Activated gamma-delta T cell treated with anti-CD3 and anti-CD28 coated beads, Interleukin-2, amount 50 U/mL, for 16 hours (primary cell): ENCODE data around the gene C5orf47.

Source experiments
- DNase-seq: peaks from one replicate; pipeline ENCODE4 v3.0.0-alpha.2; 2020; ENCODE audit warnings: low read depth

C5orf47 gene, protein sequence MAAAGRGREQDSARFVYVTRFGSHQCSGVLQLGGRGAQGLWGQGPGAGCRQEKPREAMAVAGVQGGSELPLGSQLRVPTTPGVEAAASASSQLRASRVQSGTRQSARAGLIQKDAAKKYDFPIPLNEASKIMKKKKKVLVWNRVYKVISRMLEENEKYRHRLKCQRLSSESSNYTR

DNA sequence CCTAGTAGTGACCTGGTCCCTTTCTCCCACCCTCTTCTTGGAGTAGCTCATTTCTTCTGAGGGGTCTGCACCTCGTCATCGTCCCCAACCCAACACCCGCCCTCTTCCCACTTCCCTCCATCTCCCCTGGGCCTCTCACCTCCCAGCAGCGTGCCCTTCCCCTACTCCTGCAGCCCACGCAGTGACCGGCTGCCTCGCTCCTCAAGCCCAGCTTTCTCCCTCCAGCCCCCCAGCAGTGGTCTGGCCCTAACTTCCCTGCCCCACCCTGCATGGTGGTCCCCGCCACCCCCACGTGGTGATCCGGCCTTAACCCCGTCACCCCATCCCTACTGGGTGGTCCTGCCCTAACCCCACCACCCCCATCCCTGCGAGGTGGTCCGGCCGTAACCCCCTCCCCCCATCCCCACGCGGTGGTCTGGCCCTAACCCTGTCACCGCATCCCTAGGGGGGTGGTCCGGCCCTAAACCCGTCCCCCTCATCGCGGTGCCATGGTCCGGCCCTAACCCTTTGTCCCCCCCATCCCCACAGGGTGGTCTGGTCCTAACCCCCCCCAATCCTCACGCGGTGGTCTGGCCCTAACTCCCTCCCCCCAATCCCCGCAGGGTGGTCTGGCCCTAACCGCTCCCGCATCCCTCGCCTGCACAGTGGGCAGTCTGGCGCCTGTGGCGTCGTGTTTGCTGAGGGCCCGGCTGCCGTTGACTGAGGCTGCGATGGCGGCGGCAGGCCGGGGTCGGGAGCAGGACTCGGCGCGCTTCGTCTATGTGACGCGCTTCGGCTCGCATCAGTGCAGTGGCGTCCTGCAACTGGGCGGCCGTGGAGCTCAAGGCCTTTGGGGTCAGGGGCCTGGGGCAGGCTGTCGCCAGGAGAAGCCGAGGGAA, at the start of gene C5orf47:
TSS of gene C5orf47 (plus strand) at position 617 of the 878 bp plus-strand sequence. CDS start at position 711, 94 bp downstream.
- no peak for DNase-seq

DNA sequence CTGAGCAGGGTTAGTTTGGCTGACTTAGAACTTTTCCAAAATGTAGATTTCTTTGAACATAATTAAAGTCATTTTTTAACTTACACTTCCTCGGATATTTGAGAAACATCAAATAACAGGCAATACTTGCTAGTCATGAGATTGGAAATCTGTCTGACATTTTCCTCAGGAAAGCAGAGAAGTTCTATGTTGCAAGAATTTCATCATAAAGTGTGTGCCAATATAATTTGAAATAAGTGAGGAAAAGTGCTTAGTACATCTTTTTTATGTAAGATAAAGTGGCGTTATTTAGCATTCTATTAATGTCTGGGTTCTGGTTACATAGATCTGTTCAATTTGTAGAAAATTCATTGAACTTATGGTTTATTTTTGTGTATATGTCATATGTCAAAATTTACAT, 48.7 kb upstream of the C5orf47 start:
- no peak for DNase-seq

DNA sequence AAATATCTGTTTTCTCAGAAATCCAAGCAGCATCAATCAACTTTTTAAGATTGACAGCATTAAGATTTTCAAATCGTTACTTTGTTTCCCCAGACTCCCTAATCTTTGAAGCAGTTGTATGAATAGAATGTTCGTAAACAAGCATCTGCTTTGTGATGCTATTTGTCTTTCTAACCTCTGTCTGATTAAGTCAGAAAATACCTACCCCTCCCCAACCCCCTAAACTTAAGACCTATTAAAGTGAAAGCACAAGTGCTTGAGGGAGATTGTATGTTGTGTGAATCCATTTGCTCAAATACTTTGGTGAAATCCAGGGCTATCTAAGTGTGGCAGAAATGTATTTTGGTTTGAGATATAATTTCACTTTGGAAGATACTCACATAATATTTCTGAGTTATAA, 47.9 kb upstream of the C5orf47 start:
- DNase-seq = no peak

DNA sequence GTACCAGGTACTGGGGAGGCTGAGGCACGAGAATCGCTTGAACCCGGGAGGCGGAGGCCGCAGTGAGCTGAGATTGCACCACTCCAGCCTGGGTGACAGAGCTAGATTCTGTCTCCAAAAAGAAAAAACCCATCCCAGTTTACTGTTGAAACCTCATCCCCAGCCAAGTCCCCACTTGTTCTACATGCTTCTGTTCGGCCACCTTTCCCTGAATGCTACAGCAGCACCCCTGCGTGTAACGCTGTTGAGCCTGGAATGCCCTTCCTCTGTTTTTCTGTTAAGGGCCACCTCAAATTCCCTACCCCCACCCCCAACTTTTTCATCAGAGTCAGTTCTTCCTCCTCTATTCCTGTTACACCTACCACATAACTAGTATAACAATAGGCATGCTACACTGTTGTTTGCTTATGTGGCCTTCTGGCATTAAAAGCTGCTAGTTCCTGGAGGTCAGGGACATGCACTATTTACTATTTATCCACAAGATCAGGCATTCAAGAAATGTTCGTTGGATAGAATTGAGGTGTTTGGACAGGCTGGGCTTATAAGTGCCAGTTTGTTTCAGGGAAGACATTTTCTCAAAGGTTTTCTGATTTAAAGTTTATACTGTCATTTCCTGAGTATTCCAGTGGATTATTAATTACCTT, 47.1 kb upstream of the C5orf47 start:
- no peak for DNase-seq

DNA sequence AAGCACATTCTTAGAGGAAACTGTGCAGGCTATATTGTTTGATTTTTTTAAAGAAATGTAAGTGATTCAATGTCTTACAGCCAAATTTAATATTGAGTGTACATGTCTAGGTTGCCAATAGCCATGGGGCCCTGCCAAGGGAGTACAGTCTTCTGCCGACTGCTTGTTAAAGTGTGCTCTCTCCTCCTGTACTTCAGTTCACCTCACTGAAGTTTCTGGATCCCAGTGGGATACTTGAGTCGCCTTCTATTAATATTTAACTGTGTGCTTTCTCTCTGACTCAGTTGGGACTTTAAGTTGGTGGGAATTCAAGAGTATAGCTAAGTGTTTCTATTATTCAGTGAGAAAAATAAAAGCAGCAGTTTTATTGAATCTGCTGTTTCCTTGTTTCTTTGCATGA, 44.5 kb upstream of the C5orf47 start:
- no peak for DNase-seq

DNA sequence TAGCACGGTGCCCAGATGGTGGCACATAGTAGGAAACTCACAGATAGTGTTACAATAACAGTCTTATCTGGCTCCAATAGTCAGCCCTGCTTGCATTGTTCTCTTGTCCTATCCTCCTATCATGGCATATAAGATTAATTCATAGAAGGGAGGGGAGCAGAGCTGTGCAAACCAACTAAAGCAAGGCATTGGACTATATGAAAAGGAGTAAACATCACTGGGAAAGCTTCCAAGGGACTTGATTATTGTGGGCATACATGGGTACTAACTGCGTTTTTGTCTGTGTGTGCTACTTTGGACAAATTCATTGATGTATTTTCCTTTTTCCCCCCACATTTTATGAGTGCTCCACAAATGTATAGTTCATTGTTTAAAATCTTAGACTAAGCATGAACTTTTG, 43.8 kb upstream of the C5orf47 start:
- DNase-seq = no peak

DNA sequence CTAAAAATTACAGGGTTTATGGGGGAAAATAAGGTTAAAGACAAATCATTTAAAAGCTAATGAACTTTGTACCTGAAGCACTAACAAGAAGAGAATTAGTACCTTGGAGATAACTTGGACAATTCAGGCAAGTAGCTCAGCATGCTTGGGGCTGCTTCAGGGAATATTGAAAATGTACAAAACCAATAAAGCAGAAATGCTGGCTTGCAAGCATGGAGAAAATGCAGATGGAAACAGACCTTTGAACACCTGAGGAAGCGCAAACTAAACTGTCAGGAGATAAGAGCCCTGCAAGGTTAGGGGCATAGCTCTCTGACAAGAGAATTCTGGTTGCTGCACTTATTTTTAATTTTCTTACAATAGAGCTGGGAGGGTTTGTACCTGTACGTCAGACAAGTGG, 42.6 kb upstream of the C5orf47 start:
- DNase-seq = no peak

DNA sequence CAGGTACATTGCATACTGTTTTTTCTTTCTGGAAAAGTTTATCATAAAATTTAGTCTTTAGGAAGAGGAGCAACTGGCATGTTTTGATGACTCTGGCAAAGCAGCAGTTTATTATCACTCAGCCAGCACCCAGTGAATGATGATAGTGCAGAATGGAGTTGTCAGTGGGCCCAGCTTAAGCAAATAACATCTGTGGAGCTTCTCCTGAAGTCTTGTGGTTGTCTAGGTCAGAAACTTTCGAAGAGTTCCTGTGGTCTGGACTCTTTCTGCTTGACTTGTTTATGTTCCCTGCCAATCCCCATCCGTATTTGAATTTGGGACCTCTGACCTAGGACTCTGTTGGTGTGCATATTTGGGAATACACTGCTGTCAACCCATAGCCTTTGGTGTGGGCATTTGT, 38.1 kb upstream of the C5orf47 start:
- no peak for DNase-seq

DNA sequence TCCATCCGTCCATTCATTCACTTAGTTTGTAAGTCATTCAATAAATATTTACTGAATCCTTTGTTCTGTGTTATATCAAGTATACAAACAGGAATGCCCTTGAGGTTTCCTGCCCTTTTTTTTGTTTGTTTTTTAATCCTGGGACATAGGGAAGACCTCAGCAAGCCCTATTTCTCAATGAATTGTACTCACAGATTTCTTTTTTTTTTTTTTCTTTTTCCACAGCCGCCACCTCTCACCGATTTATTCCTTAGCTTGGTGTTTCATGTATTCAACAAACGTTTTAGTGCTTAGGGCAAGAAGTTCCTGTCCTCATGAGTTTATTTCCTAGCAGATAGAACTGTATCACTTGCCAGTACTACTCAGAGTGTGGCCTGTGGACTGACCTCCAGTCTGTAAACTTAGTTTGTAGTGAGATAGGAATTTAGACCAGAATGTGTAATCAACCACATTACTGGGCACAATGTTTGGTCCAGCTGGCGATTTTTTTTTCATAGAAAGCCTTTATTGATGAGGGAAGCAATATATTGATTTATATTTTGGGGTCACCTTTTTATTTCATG, 35.4 kb upstream of the C5orf47 start:
- no peak for DNase-seq

DNA sequence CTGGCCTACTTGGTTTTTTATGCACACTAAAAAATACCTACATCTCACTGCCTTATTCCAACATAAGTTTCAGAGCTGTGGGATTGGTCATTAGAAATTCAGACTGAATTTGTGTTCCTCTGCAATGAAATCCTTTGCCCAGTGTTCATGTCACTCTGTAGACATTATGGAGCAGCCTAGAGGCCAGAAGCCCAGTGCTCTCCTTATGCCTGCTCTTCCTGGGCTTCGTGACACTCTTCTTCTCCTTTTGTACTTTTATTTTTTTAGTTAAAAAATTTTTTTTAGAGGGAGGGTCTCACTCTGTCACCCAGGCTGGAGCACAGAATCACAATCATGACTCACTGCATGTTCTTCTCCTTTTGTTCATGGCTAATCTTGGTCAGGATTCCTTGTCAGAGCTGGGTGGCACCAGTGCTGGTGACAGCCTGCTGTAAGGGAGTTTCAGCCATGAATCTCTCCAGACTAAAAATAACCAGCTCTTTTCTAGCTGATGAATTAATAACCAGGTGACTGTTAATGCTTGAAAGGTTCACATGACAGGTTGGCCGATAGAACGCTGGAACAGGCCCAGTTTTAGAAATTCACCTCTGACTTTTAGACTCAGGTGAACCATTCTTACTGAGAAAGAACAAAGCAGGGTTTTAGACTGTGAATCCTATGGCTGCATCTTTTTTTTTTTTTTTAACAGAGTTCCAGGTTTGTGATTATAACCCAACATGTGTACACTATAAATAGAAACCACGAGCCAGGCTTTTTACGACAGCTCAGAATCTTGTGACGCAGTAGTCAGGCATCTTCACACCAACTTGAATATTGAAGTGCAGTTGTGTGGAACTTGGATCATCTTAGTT, 34.1 kb upstream of the C5orf47 start:
- DNase-seq = no peak

DNA sequence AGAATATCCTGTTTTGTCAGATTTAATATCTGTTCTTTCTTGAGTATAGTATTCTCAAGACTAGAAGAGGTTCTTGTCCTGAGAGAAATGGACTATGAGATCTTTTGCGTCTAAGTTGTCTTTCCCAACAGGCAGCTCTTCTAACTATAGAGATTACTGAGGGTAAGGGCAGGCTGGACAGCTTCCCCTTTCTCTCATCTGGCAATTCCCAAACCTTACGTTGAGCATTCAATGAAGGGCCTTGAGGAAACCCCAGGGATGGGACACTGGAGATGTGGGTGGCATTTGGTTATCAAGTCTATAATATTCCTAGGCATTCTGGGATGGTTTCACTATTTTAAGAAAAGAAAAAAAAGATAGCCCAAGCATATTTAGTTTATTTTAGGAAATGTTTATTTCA, 28.0 kb upstream of the C5orf47 start:
- no peak for DNase-seq

DNA sequence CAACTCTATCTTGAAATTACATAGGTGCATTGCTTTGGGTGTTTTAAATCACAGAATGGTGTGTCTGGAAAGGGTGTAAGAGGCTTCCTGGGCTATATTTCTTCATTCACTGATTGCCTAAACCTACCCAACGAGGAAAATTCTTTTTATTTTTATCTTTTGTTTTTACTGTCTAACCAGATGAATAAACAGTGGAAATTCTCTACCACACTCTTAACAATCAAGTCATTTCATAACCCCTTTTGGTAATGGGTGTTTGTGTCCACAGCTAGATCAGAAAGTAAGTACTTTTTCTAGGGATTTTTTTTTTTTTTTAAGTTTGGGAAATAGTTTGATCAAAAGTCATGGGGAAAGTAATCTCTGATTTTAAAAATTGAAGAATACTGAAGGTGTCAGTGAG, 27.6 kb upstream of the C5orf47 start:
- no peak for DNase-seq

DNA sequence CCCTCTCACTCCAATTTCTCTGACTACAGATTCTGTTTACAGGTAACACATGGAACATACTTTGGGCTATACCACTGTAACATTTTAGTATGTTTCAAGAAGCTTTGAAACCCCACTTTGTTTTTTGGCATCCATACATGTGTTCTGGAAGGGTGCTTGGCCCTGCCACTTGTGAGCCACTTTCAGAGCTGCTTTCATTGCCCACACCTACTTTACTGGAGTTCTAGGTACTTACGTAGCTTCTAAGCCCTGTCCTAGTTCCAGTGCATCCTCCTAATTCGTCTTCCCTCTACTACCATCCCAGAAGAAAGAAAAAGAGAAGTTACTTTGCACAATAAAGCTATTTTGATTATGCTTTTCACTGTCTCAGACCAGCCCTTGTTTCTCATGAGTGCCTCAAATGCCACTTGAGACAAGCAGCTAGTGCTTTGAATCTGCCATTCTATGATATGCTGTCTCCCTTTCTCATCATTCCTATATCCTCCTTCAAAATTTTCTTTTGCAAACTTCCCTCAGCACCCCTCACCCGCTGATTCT, 26.5 kb upstream of the C5orf47 start:
- DNase-seq = no peak

DNA sequence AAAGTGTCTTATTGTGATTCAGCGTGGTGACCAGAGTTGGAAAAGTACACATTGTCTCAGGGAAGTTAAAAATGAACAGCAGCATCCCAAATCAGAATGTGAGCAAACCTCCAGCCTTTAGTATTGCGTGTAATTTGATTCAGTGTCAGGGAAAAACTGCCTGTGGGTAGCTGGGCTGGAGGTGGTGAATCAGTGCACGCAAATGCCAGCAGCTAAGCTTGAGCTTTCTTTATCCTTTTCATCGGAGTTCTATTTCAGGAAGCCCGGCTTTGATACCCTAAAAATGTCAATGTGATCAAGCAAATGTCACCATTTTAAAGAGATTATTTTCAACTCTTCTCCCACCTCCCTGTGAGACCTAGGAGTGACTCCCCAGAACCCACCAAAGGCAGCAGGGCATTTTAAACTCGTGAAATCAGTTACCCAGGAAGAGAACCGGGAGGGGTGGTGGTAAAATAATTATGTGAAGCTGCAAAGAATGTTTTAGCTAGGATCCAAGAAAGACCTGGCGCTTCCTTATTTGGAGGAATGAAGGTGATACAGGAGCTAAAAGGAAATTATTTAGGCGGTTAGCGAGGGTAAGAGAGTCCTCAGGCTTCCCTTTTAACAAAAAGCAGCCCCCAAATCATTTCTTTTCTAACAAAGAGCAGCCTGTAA, 25.7 kb upstream of the C5orf47 start:
- DNase-seq = no peak

DNA sequence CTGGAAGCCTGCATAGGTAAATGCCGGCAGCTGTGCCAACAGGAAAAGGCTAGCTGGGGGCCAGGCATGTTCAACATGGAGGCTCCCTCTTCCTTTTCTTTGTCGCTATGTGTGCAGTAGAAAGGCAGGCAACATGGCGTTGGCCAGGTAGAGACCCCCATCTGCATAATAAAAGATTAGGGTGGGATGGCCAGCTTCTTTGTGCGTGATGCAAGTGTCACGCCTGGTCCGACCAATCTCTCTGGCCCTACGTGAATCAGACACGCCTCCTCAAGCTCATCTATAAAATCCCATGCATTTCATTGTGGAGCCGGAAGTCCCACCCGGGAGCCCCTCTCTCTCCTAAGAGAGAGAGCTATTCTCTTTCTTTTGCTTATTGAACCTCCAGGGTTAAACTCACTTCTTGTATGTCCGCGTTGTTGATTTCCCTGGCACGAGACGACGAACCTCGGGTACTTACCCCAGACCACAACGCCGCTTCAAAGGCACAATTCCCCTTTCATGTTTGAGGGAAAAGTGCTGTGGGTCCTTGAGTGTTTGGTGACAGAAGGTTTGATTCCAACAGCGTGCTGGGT, 25.0 kb upstream of the C5orf47 start:
- DNase-seq = no peak

DNA sequence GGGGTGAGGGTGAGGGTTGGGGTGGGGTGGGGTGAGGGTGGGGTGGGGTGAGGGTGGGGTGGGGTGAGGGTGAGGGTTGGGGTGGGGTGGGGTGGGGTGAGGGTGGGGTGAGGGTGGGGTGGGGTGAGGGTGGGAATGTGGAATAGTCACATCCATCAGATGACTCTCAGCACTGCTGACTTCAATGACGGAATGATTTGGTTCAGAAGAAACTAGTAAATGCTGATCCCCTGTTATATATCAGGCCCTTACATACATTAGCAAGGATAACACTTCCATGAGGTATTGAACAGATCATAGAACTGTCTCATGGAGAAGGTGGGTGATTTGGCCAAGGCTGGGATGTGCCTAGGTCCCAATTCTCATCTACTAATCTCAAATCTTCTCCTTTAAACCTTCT, 24.5 kb upstream of the C5orf47 start:
- DNase-seq = no peak

DNA sequence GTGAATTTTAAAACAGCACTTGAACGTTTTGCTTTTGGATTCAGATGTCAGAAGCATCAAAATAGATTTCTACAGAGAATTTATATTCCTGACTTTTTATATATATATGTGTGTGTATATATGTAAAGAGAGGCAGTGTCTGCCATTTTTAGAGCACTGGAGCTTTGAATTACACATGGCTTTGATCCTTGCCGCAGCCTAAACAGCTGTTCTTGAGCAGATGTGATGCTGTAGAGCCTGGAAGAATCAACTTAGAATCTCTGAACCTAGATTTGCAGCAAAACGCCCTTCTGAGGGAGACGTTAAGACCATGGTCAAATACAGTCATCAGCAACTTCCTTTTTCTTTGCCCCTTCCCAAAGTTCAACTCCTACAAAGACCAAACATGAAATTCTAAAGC, 21.7 kb upstream of the C5orf47 start:
- DNase-seq = no peak

DNA sequence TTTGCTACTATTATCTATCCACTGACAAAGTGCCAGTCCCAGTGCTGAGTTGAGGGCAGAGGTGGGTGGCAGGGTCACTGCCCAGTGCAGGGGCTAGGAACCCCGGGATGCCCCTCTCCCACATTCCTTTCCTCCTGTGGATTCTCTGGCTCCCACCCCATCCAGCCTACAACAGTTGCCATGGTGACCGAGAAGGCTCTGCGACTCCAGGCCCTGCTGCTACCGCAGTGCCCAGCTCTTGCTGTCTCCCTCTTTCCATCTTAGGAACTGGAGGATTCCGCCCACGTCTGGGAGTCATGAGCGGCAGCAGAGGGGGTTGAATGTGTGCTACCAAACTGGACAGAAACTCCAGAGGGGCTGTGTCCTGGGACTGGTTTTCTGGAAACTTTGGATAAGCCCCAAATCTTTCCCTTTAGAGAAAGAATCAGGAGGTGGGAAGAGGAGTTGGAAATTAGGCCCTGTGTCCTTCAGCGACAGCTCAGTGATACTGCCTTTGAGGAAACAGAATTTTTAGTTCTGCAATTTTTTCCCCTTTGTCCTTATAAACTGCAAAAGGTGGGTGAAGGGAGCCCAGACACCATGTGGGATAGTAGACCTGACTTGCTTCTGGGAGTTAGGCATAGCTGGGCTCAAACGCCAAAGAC, 20.7 kb upstream of the C5orf47 start:
- DNase-seq = no peak

DNA sequence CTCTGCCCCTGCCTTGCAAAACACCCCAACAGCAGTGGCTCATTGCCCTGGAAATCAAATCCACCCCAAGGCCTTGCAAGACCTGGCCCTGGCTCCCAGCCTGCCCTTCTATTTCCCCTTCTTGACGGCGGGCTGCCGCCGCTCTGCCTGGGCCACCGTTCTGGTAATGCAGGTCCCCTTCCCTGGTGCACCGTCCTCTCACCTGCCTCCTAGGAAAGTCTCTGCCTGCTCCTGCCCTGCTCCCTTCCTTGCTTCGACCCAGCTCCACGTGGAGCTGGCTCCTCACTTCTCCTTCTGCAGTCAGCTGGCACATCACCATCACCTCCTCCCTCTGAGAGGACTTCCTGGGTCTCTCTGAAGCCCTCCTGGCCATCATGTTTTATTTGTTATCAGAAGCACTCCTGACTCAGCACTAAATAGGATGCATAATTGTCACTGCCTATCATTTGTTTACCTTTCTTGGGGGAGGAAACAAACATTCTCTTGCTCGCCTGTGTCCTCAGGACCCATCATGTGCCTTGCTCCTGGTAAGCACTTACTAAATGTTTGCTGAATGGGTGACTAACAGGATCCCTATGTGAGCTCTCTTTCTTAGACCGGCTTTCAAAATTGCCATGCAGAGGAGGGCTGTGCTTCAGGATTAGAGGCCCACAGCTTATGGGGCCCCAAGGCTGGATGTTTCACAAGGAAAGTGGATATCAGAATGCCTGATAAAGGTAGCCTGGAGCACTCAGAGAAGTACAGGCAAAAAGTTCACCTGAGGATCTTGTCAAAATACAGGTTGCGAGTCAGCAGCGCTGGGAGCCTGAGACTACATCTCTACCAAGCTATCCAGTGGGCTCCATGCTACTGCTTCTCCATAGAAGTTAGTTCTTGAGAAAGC, 19.6 kb upstream of the C5orf47 start:
- no peak for DNase-seq
